MM.1S (cell line): ENCODE measurements around the gene PSMD8.

Experiments used
- DNase-seq: peaks from one replicate; pipeline ENCODE4 v3.0.0-alpha.2; 2015
- H2AFZ ChIP-seq: fragments of 300-600 bp; sonication (generic); 2 replicates; pipeline ENCODE4 v1.6.0; 2016; ENCODE audit warnings: antibody characterized with exemption, low read length
- H3F3A ChIP-seq: fragments of 300-600 bp; sonication (generic); 2 replicates; pipeline ENCODE4 v1.6.1; 2016; ENCODE audit warnings: mild to moderate bottlenecking, antibody characterized with exemption, low read length, moderate library complexity, mixed read lengths; ENCODE audit not compliant: insufficient read depth
- H3K27ac ChIP-seq: fragments of 300-600 bp; sonication (generic); 2 replicates; pipeline ENCODE4 v1.5.1; 2016; ENCODE audit warnings: mild to moderate bottlenecking, low read length
- H3K27me3 ChIP-seq: fragments of 300-600 bp; sonication (generic); replicated peaks from 2 replicates; pipeline ENCODE4 v1.6.0; 2016; ENCODE audit warnings: low read length; ENCODE audit not compliant: insufficient read depth
- H3K36me3 ChIP-seq: fragments of 300-600 bp; sonication (generic); replicated peaks from 2 replicates; pipeline ENCODE4 v1.6.1; 2016; ENCODE audit warnings: mild to moderate bottlenecking, low read length, mixed read lengths; ENCODE audit not compliant: insufficient read depth
- H3K4me1 ChIP-seq: fragments of 300-600 bp; sonication (generic); 2 replicates; pipeline ENCODE4 v1.6.1; 2016; ENCODE audit warnings: low read length, mixed read lengths
- H3K4me2 ChIP-seq: fragments of 300-600 bp; sonication (generic); 2 replicates; pipeline ENCODE4 v1.6.0; 2016; ENCODE audit warnings: low read depth, low read length
- H3K4me3 ChIP-seq: fragments of 300-600 bp; sonication (generic); 2 replicates; pipeline ENCODE4 v1.5.1; 2016; ENCODE audit warnings: low read length, mixed read lengths
- H3K79me2 ChIP-seq: fragments of 300-600 bp; sonication (generic); 2 replicates; pipeline ENCODE4 v1.6.1; 2016; ENCODE audit warnings: mixed run types, low read length, mixed read lengths
- H3K9ac ChIP-seq: fragments of 300-600 bp; sonication (generic); 2 replicates; pipeline ENCODE4 v1.6.1; 2016; ENCODE audit warnings: low read length, mixed read lengths
- H3K9me2 ChIP-seq: fragments of 300-600 bp; sonication (generic); replicated peaks from 2 replicates; pipeline ENCODE4 v1.6.1; 2016; ENCODE audit warnings: mild to moderate bottlenecking, low read length, mixed read lengths; ENCODE audit not compliant: insufficient read depth
- H3K9me3 ChIP-seq: fragments of 300-600 bp; sonication (generic); replicated peaks from 2 replicates; pipeline ENCODE4 v1.6.1; 2016; ENCODE audit warnings: mild to moderate bottlenecking, low read length, mixed read lengths; ENCODE audit not compliant: insufficient read depth
- H4K20me1 ChIP-seq: fragments of 300-600 bp; sonication (generic); 2 replicates; pipeline ENCODE4 v1.6.1; 2016; ENCODE audit warnings: mild to moderate bottlenecking, low read length, moderate library complexity, mixed read lengths; ENCODE audit not compliant: insufficient read depth
- CTCF ChIP-seq: fragments of 300-600 bp; sonication (generic); IDR thresholded peaks from 2 replicates; pipeline ENCODE4 v1.5.1; 2016; ENCODE audit warnings: antibody characterized with exemption, low read length, mixed read lengths
- EZH2 ChIP-seq: fragments of 300-600 bp; sonication (generic); optimal IDR thresholded peaks from 2 replicates; pipeline ENCODE3; 2017; ENCODE audit warnings: low read depth, mild to moderate bottlenecking, antibody characterized with exemption, low read length, mixed read lengths
- EZH2phosphoT487 ChIP-seq: fragments of 300-600 bp; sonication (generic); IDR thresholded peaks from 2 replicates; pipeline ENCODE4 v1.6.1; 2018; ENCODE audit warnings: antibody characterized with exemption, low read length

The PSMD8 gene

GRCh38 chr19:38400361-38400760 is 26.0 kb downstream of the PSMD8 start:
- TF ChIP-seq EZH2phosphoT487 (no peak), CTCF (no peak), EZH2 (no peak)

GRCh38 chr19:38401148-38401547 is 26.8 kb downstream of the PSMD8 start:
- no peak overlapping the region for H3K4me2 ChIP-seq
- H3K9me3 ChIP-seq, result no peaks in the 10 kb centered on the region
- H3K4me1 ChIP-seq, result no peaks in the 10 kb centered on the region
- no peak overlapping the region for H3K9ac ChIP-seq
- no peak overlapping the region for H3K4me3 ChIP-seq
- H3K79me2 ChIP-seq, result no peaks in the 10 kb centered on the region
- peaks cover 47% of the 10 kb centered on the region for H3K27me3 ChIP-seq
- H4K20me1 ChIP-seq, result no peaks in the 10 kb centered on the region
- no peak overlapping the region for H2AFZ ChIP-seq
- DNase-seq, result no peak
- no peaks in the 10 kb centered on the region for H3F3A ChIP-seq
- no peak overlapping the region for H3K27ac ChIP-seq
- TF ChIP-seq EZH2phosphoT487 (no peak), CTCF (no peak), EZH2 (no peak)
- H3K9me2 ChIP-seq, result no peaks in the 10 kb centered on the region
- H3K36me3 ChIP-seq, result no peaks in the 10 kb centered on the region

More at GRCh38 chr19:38400361-38400760, 26.0 kb downstream of the PSMD8 start:
- no peak overlapping the region for H3K27ac ChIP-seq
- H3K4me3 ChIP-seq, result no peak overlapping the region
- peaks cover 53% of the 10 kb centered on the region for H3K27me3 ChIP-seq
- no peaks in the 10 kb centered on the region for H3K36me3 ChIP-seq
- H3K4me2 ChIP-seq, result no peak overlapping the region
- no peaks in the 10 kb centered on the region for H3K4me1 ChIP-seq
- no peak overlapping the region for H2AFZ ChIP-seq
- no peaks in the 10 kb centered on the region for H3F3A ChIP-seq
- no peaks in the 10 kb centered on the region for H3K9me3 ChIP-seq
- DNase-seq, result no peak
- H4K20me1 ChIP-seq, result no peaks in the 10 kb centered on the region
- no peak overlapping the region for H3K9ac ChIP-seq
- H3K79me2 ChIP-seq, result no peaks in the 10 kb centered on the region
- H3K9me2 ChIP-seq, result no peaks in the 10 kb centered on the region

- Histone ChIP-seq H3K79me2 (no peaks in the 10 kb centered on the region), H3K4me1 (no peaks in the 10 kb centered on the region), H3K27me3 (peaks cover 33% of the 10 kb centered on the region), H3K9me3 (no peaks in the 10 kb centered on the region), H2AFZ (peak overlapping the region; percentile 99), H3K9me2 (no peaks in the 10 kb centered on the region), H3K4me2 (peak overlapping the region; percentile 82), H3K9ac (no peak overlapping the region), H3K27ac (no peak overlapping the region), H3F3A (no peaks in the 10 kb centered on the region), H3K4me3 (peak overlapping the region; percentile 62), H4K20me1 (no peaks in the 10 kb centered on the region), H3K36me3 (no peaks in the 10 kb centered on the region)
- no peak for DNase-seq
- no peak for TF ChIP-seq EZH2
- TF ChIP-seq EZH2phosphoT487, result no peak
- no peak for TF ChIP-seq CTCF
Measured at GRCh38 chr19:38402623-38402966, 28.2 kb downstream of the PSMD8 start.
